PC-3 (cell line): Measurements from ENCODE around the gene TEX12. TPM values are rescaled to one million over a fixed set of nuclear protein-coding genes. Genes with fewer than 3 reads are reported as not detected.

ENCODE experiments used
- ATAC-seq: fragments of 200-7000 bp; cut with Tn5 transposase; 2 replicates; pipeline ENCODE4 v1.9.1; 2020; ENCODE audit warnings: mild to moderate bottlenecking, moderate library complexity
- BruUV-seq: library from RNA; stranded (reverse); fragments of 400-500 nt; replicated peaks from 2 replicates; lab custom pipeline; 2021; lab: Mats Ljungman, UMichigan
- CTCF ChIA-PET: fragments of 300-600 bp; sonication (Branson Sonifier 250); formaldehyde crosslinking; loops from one replicate; lab custom pipeline; 2022; ENCODE audit warnings: antibody characterized with exemption; lab: Charles Lee
- POLR2A ChIA-PET: fragments of 300-600 bp; sonication (Branson Sonifier 250); formaldehyde crosslinking; loops from one replicate; lab custom pipeline; 2022; ENCODE audit warnings: antibody characterized with exemption; ENCODE audit not compliant: unreplicated experiment; lab: Charles Lee
- DNase-seq: peaks from one replicate; pipeline ENCODE4 v3.0.0-alpha.2; 2015
- H2AFZ ChIP-seq: fragments of 300-600 bp; sonication (generic); 2 replicates; pipeline ENCODE4 v1.6.0; 2016; ENCODE audit warnings: antibody characterized with exemption, low read length
- H3F3A ChIP-seq: fragments of 300-600 bp; sonication (generic); one replicate; pipeline ENCODE4 v1.6.0; 2017; ENCODE audit warnings: antibody characterized with exemption, low read length, control low read depth, mild to moderate bottlenecking; ENCODE audit not compliant: unreplicated experiment
- H3K27ac ChIP-seq: fragments of 300-600 bp; sonication (generic); 2 replicates; pipeline ENCODE4 v1.5.1; 2016; ENCODE audit warnings: mild to moderate bottlenecking, low read length
- H3K27me3 ChIP-seq: fragments of 300-600 bp; sonication (generic); 2 replicates; pipeline ENCODE4 v1.6.1; 2016; ENCODE audit warnings: low read length, mixed read lengths
- H3K36me3 ChIP-seq: fragments of 300-600 bp; sonication (generic); 2 replicates; pipeline ENCODE4 v1.6.1; 2016; ENCODE audit warnings: low read depth, mixed run types, low read length, mixed read lengths
- H3K4me1 ChIP-seq: fragments of 300-600 bp; sonication (generic); 2 replicates; pipeline ENCODE4 v1.5.1; 2016; ENCODE audit warnings: low read length; ENCODE audit not compliant: insufficient read depth
- H3K4me2 ChIP-seq: fragments of 300-600 bp; sonication (generic); 2 replicates; pipeline ENCODE4 v1.6.0; 2016; ENCODE audit warnings: low read length
- H3K4me3 ChIP-seq: fragments of 300-600 bp; sonication (generic); 2 replicates; pipeline ENCODE4 v1.5.1; 2016; ENCODE audit warnings: mild to moderate bottlenecking, low read length, mixed read lengths
- H3K79me2 ChIP-seq: fragments of 300-600 bp; sonication (generic); 2 replicates; pipeline ENCODE4 v1.6.1; 2017; ENCODE audit warnings: low read length, mixed read lengths
- H3K9ac ChIP-seq: fragments of 300-600 bp; sonication (generic); 2 replicates; pipeline ENCODE4 v1.6.0; 2016; ENCODE audit warnings: mild to moderate bottlenecking, low read length
- H3K9me2 ChIP-seq: fragments of 300-600 bp; sonication (generic); replicated peaks from 2 replicates; pipeline ENCODE4 v1.6.1; 2016; ENCODE audit warnings: mixed run types, low read length, mixed read lengths
- H3K9me3 ChIP-seq: fragments of 300-600 bp; sonication (generic); 2 replicates; pipeline ENCODE4 v1.6.1; 2016; ENCODE audit warnings: low read length, mixed read lengths
- H4K20me1 ChIP-seq: fragments of 300-600 bp; sonication (generic); 2 replicates; pipeline ENCODE4 v1.6.1; 2016; ENCODE audit warnings: low read length, mixed read lengths
- CTCF ChIP-seq: fragments of 300-600 bp; sonication (generic); conservative IDR thresholded peaks from 2 replicates; pipeline ENCODE4 v1.5.1; 2017; ENCODE audit warnings: antibody characterized with exemption, low read depth, mild to moderate bottlenecking, low read length
- EZH2 ChIP-seq: fragments of 300-600 bp; sonication (generic); IDR thresholded peaks from one replicate; pipeline ENCODE4 v1.6.1; 2017; ENCODE audit warnings: antibody characterized with exemption, mild to moderate bottlenecking, low read length; ENCODE audit not compliant: unreplicated experiment
- EZH2phosphoT487 ChIP-seq: fragments of 300-600 bp; sonication (generic); IDR thresholded peaks from 2 replicates; pipeline ENCODE4 v1.6.1; 2018; ENCODE audit warnings: mild to moderate bottlenecking, antibody characterized with exemption, low read length, borderline replicate concordance
- intact Hi-C: fragments of 100-400 bp; cut with micrococcal nuclease; formaldehyde crosslinking; loops from 2 replicates; pipeline ENCODE4 v1.9.0; 2023
- total RNA-seq: library from RNA; depleted of rRNA; stranded (reverse); fragments of >200 nt; gene quantifications from 2 replicates; pipeline ENCODE4 v1.2.3, GENCODE V29; 2014

TEX12 gene
- total RNA-seq, 1 experiment from 2014 or later: not detected

GRCh38 chr11:112174789-112175598, 7.8 kb downstream of the TEX12 start, which contains the start of gene BCO2:
TSS of gene BCO2 (plus strand) at chr11:112175512. CDS start at chr11:112175602, 90 bp downstream.
- Histone ChIP-seq H3K9ac (no peak within 1 kb of the TSS), H3K9me3 (no peaks in the 10 kb centered on the region)
- CTCF ChIA-PET: interaction anchor here (0.6 to 1.0 kb wide), 5 partner anchors 11 to 92 kb away, joined by 3 to 10 read pairs (median 4); partner anchors contain the start of gene IL18

GRCh38 chr11:112175599-112175952, 8.4 kb downstream of the TEX12 start:
- H3K27ac ChIP-seq: no peak overlapping the region
- no peak for TF ChIP-seq CTCF
- no peak for TF ChIP-seq EZH2
- no peak for TF ChIP-seq EZH2phosphoT487
- H3K4me1 ChIP-seq: peaks cover 27% of the 10 kb centered on the region
- no peaks in the 10 kb centered on the region for H3F3A ChIP-seq
- intact Hi-C loops: loop anchor here (1.0 to 5.0 kb wide), 4 partner anchors 18 to 62 kb away; no protein-coding TSS in a partner anchor
- H3K27me3 ChIP-seq: no peaks in the 10 kb centered on the region
- no peaks in the 10 kb centered on the region for H3K36me3 ChIP-seq
- BruUV-seq: no TSS peak
- H4K20me1 ChIP-seq: no peaks in the 10 kb centered on the region
- H3K9ac ChIP-seq: no peak overlapping the region
- H3K4me3 ChIP-seq: peak overlapping the region; percentile 58
- no peaks in the 10 kb centered on the region for H3K79me2 ChIP-seq
- no peak for DNase-seq
- CTCF ChIA-PET: interaction anchor here (0.6 to 1.0 kb wide), 5 partner anchors 12 to 93 kb away, joined by 3 to 10 read pairs (median 4); partner anchors contain the start of gene IL18
- H3K4me2 ChIP-seq: peak overlapping the region; percentile 77
- POLR2A ChIA-PET: no interaction called here
- no peaks in the 10 kb centered on the region for H3K9me2 ChIP-seq
- peak; percentile 18; the same call in 1 of the 2 replicates for ATAC-seq
- peak overlapping the region; percentile 70 for H2AFZ ChIP-seq
- H3K9me3 ChIP-seq: no peaks in the 10 kb centered on the region

More at GRCh38 chr11:112174789-112175598, 7.8 kb downstream of the TEX12 start, which contains the start of gene BCO2:
- Histone ChIP-seq H3K4me1 (peaks cover 27% of the 10 kb centered on the region), H3K36me3 (no peaks in the 10 kb centered on the region), H3K27ac (no peak within 1 kb of the TSS), H3K27me3 (no peaks in the 10 kb centered on the region), H3K4me2 (peak within 1 kb of the TSS; percentile 77), H3F3A (no peaks in the 10 kb centered on the region), H3K9me2 (no peaks in the 10 kb centered on the region), H2AFZ (peak within 1 kb of the TSS; percentile 70), H3K79me2 (no peaks in the 10 kb centered on the region), H3K4me3 (peak within 1 kb of the TSS; percentile 58), H4K20me1 (no peaks in the 10 kb centered on the region)
- POLR2A ChIA-PET: no interaction called here
- BruUV-seq: no TSS peak
- TF ChIP-seq EZH2 (no peak), EZH2phosphoT487 (no peak), CTCF (peak; percentile 99)
- intact Hi-C loops: loop anchor here (1.0 to 5.0 kb wide), 4 partner anchors 18 to 62 kb away; no protein-coding TSS in a partner anchor
- DNase-seq: peak; percentile 84
- peak; percentile 89 for ATAC-seq
